Lower lobe of right lung (tissue), 2 donors: ENCODE measurements around the gene KCNC1. TPM values are rescaled to one million over a fixed set of nuclear protein-coding genes. Genes with fewer than 3 reads are reported as not detected.

Experiments
- ATAC-seq, 2 donors: fragments of 200-7000 bp; cut with Tn5 transposase; one replicate each; pipeline ENCODE4 v1.9.1; 2020 to 2022; ENCODE audit warnings: mild to moderate bottlenecking in 2 of 2, moderate library complexity in 2 of 2
- DNase-seq: peaks from one replicate; pipeline ENCODE4 v3.0.0-alpha.2; 2020
- H3K27ac ChIP-seq: fragments of 200-600 bp; one replicate; pipeline ENCODE4 v1.8.0; 2022
- H3K27me3 ChIP-seq: fragments of 200-600 bp; one replicate; pipeline ENCODE4 v1.8.0; 2022; ENCODE audit warnings: low read depth
- H3K36me3 ChIP-seq: fragments of 200-600 bp; one replicate; pipeline ENCODE4 v1.8.0; 2022; ENCODE audit warnings: mild to moderate bottlenecking
- H3K4me1 ChIP-seq: fragments of 200-600 bp; one replicate; pipeline ENCODE4 v1.8.0; 2022
- H3K4me3 ChIP-seq: fragments of 200-600 bp; one replicate; pipeline ENCODE4 v1.8.0; 2022; ENCODE audit warnings: mild to moderate bottlenecking
- H3K9me3 ChIP-seq: fragments of 200-600 bp; one replicate; pipeline ENCODE4 v1.8.0; 2022
- intact Hi-C: fragments of 100-400 bp; cut with DNase I; formaldehyde crosslinking; loops from one replicate; pipeline ENCODE4 v1.11.0; 2022
- total RNA-seq: library from RNA; stranded (reverse); fragmentation: NEBNext Ultra II Directional; extraction: Animal tissue kit (Norgen Biotek cat#: 25700); gene quantifications from one replicate; pipeline ENCODE4 v1.2.1, GENCODE V29; 2021
- TF ChIP-seq, protein P1 (sequence below): fragments of 200-600 bp; IDR thresholded peaks from one replicate; pipeline ENCODE4 v1.8.0; 2022; ENCODE audit warnings: antibody characterized with exemption, mild to moderate bottlenecking
- donor health status: DM: no; HTN: yes; CAD: no; lungs with severe emphysema.

Gene KCNC1
- total RNA-seq, 1 donor from 2014 or later: not detected

DNA sequence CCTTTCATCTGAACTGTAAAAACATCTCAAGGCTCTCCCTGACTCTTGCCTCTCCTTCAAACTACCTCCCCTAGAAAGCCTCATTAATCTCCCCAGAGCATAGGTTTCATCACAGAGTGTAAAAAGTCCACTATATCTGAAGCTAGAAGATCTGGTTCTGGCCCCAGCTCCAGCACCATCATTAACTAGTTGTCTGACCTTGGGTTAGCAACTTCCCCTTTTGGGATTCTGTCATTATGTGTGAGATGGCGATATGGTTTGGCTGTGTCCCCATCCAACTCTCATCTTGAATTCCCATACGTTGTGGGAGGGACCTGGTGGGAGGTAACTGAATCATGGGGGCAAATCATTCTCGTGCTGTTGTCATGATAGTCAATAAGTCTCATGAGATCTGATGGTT, 97.3 kb downstream of the KCNC1 start:
- no peaks in the 10 kb centered on the region for H3K4me1 ChIP-seq
- H3K4me3 ChIP-seq: no peak overlapping the region
- DNase-seq: no peak
- H3K36me3 ChIP-seq: no peaks in the 10 kb centered on the region
- H3K27me3 ChIP-seq: no peaks in the 10 kb centered on the region
- intact Hi-C loops: no loop called here
- no peak overlapping the region for H3K27ac ChIP-seq
- H3K9me3 ChIP-seq: no peaks in the 10 kb centered on the region
- no peak for ATAC-seq
- TF ChIP-seq, protein P1, sequence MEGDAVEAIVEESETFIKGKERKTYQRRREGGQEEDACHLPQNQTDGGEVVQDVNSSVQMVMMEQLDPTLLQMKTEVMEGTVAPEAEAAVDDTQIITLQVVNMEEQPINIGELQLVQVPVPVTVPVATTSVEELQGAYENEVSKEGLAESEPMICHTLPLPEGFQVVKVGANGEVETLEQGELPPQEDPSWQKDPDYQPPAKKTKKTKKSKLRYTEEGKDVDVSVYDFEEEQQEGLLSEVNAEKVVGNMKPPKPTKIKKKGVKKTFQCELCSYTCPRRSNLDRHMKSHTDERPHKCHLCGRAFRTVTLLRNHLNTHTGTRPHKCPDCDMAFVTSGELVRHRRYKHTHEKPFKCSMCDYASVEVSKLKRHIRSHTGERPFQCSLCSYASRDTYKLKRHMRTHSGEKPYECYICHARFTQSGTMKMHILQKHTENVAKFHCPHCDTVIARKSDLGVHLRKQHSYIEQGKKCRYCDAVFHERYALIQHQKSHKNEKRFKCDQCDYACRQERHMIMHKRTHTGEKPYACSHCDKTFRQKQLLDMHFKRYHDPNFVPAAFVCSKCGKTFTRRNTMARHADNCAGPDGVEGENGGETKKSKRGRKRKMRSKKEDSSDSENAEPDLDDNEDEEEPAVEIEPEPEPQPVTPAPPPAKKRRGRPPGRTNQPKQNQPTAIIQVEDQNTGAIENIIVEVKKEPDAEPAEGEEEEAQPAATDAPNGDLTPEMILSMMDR: no peak

Other genes starting within 250 kb of the KCNC1 start
- gene USH1C, start 190.4 kb upstream of the KCNC1 start, total RNA-seq: 0.30 TPM
- gene OTOG, start 187.5 kb upstream of the KCNC1 start, total RNA-seq: not detected
- gene MYOD1, start 15.2 kb upstream of the KCNC1 start, total RNA-seq: not detected